ENCODE data around the gene PTPN1. TPM values are rescaled to one million over a fixed set of nuclear protein-coding genes. Genes with fewer than 3 reads are reported as not detected.

The PTPN1 gene
- total RNA-seq, 3 donors from 2014 or later, result 72.0 to 87.9 (median 72.3) TPM

- H3K4me3 Mint-ChIP-seq, result no peak overlapping the region
- H3K36me3 Mint-ChIP-seq (ENCODE audit: insufficient read depth), result peaks cover 47% of the 10 kb centered on the region
- H3K4me1 Mint-ChIP-seq (ENCODE audit: low read depth), result peaks cover 56% of the 10 kb centered on the region
- H3K27me3 Mint-ChIP-seq (ENCODE audit: low read depth), result no peaks in the 10 kb centered on the region
- ATAC-seq (no peak), DNase-seq (no peak)
- H3K9me3 Mint-ChIP-seq, result no peaks in the 10 kb centered on the region
Observed at GRCh38 chr20:50572938-50573777, 63.0 kb downstream of the PTPN1 start.

GRCh38 chr20:50574108-50574507 lies 63.9 kb downstream of the PTPN1 start:
- Mint-ChIP-seq H3K27me3 (ENCODE audit: low read depth) (no peaks in the 10 kb centered on the region), H3K4me3 (no peak overlapping the region), H3K4me1 (ENCODE audit: low read depth) (peaks cover 47% of the 10 kb centered on the region), H3K9me3 (no peaks in the 10 kb centered on the region), H3K36me3 (ENCODE audit: insufficient read depth) (peaks cover 47% of the 10 kb centered on the region)
- ATAC-seq (no peak), DNase-seq (no peak)

DNA sequence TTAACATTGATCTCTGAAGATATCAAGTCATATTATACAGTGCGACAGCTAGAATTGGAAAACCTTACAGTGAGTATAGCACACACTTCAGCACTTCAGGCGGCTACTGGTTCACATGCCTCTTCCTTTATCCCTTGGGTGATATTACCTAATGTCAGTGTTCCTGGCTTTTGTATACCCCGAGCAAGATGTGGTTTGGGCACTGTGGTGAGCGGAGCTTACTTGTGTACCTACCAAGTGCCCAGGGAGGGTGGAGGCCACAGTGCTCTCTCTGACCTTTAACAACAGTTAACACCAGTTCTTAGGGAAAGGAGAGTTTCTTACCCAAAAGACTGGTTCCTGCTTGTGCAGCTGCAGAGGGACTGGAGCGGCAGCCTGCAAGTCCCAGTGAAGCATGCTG lies 64.4 kb downstream of the PTPN1 start:
- Mint-ChIP-seq H3K36me3 (ENCODE audit: insufficient read depth) (peaks cover 46% of the 10 kb centered on the region), H3K27me3 (ENCODE audit: low read depth) (no peaks in the 10 kb centered on the region), H3K9me3 (no peaks in the 10 kb centered on the region), H3K4me3 (no peak overlapping the region), H3K4me1 (ENCODE audit: low read depth) (peaks cover 43% of the 10 kb centered on the region)
- DNase-seq (no peak), ATAC-seq (no peak)

GRCh38 chr20:50575865-50576720 lies 65.9 kb downstream of the PTPN1 start:
- ATAC-seq (peak; percentile 93 to 94), DNase-seq (peak; percentile 66)
- Mint-ChIP-seq H3K4me3 (no peak overlapping the region), H3K27me3 (ENCODE audit: low read depth) (no peaks in the 10 kb centered on the region), H3K36me3 (ENCODE audit: insufficient read depth) (peaks cover 61% of the 10 kb centered on the region), H3K4me1 (ENCODE audit: low read depth) (peaks cover 27% of the 10 kb centered on the region), H3K9me3 (no peaks in the 10 kb centered on the region)

DNA sequence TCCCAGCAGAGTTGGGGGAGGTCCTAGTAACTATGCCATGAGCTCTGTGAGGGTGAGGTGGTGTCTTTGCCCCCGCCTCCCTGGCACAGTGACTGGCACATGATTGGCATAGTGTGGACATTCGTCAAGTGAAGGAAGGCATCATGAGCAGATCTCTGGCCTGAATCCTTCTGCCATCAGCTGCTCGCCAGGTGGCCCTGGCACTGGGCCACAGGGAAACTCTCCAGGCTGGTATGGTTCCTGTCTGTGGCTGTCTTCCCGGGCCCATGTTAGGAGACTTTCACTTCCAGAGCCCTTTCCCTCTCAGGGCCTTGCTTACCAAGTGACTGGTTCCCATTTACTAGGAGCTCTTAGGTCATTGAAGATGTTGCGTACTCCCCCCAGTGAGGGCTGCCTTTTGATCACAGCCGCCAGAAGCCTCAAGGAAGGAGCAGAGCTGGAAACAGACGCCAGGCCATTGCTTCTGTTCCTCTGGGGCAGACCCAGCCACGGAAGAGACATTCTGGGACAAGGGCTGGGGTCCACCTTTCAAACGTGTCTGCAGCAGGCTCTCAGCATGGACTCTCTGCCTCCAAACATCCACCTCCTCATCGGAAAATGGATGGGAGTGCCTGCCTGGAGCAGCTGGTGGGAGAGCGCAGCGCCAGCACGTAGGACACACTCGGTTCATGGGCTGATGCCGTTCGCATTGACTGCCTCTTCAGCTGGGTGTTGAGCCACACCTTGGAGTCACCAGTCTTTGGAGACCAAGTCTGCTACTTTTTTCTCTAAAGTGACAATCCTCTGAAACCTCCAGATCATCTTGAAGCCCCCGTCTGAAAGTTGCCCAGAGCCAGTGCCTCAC lies 67.2 kb downstream of the PTPN1 start:
- peaks cover 63% of the 10 kb centered on the region for H3K36me3 Mint-ChIP-seq (ENCODE audit: insufficient read depth)
- DNase-seq (no peak), ATAC-seq (no peak)
- no peaks in the 10 kb centered on the region for H3K9me3 Mint-ChIP-seq
- H3K4me3 Mint-ChIP-seq, result no peak overlapping the region
- H3K4me1 Mint-ChIP-seq (ENCODE audit: low read depth), result peaks cover 16% of the 10 kb centered on the region
- H3K27me3 Mint-ChIP-seq (ENCODE audit: low read depth), result no peaks in the 10 kb centered on the region

DNA sequence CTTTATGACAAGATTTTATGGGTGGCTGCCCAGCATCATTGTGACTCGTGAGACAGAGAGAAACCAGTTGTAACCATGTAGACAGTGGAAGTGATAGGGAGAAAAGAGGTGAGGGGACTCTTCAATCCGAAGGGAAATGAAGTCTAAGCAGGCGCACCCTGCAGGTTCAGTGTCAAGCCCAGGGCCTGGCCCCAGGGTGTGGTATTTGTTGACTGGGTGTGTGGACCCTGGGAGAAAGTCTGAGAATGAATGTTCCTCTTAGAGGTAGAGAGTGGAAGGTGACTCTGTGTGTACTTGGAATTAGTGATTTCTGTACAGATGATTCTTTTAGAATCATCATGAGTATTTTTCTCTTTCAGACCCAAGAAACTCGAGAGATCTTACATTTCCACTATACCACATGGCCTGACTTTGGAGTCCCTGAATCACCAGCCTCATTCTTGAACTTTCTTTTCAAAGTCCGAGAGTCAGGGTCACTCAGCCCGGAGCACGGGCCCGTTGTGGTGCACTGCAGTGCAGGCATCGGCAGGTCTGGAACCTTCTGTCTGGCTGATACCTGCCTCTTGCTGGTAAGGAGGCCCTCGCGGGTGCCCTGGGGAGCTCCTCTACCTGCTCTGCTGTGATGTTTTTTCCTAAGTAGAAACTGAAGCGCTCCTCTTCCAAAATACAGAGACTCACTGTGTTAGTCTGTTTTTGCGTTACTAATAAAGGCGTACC lies 68.0 kb downstream of the PTPN1 start:
- H3K9me3 Mint-ChIP-seq, result no peaks in the 10 kb centered on the region
- H3K36me3 Mint-ChIP-seq (ENCODE audit: insufficient read depth), result peaks cover 60% of the 10 kb centered on the region
- DNase-seq (no peak), ATAC-seq (no peak)
- H3K27me3 Mint-ChIP-seq (ENCODE audit: low read depth), result no peaks in the 10 kb centered on the region
- H3K4me3 Mint-ChIP-seq, result no peak overlapping the region
- peaks cover 9% of the 10 kb centered on the region for H3K4me1 Mint-ChIP-seq (ENCODE audit: low read depth)

- Mint-ChIP-seq H3K4me3 (no peak overlapping the region), H3K36me3 (ENCODE audit: insufficient read depth) (peaks cover 62% of the 10 kb centered on the region), H3K9me3 (no peaks in the 10 kb centered on the region)
Observed at GRCh38 chr20:50578778-50579165, 68.6 kb downstream of the PTPN1 start.

DNA sequence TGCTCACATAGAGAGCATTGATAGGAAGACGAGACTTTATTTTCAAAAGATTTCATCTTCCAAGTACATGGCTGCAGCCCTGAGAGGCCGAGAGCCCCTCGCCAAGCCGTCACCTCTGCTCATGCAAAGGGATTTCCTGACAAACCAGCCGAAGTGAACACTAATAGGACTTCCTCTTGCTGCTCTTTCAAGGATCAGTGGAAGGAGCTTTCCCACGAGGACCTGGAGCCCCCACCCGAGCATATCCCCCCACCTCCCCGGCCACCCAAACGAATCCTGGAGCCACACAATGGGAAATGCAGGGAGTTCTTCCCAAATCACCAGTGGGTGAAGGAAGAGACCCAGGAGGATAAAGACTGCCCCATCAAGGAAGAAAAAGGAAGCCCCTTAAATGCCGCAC lies 69.3 kb downstream of the PTPN1 start:
- ATAC-seq, result no peak
- peaks cover 59% of the 10 kb centered on the region for H3K36me3 Mint-ChIP-seq (ENCODE audit: insufficient read depth)

More at GRCh38 chr20:50578778-50579165, 68.6 kb downstream of the PTPN1 start:
- peaks cover 6% of the 10 kb centered on the region for H3K4me1 Mint-ChIP-seq (ENCODE audit: low read depth)
- no peak for DNase-seq
- ATAC-seq, result no peak
- H3K27me3 Mint-ChIP-seq (ENCODE audit: low read depth), result no peaks in the 10 kb centered on the region

DNA sequence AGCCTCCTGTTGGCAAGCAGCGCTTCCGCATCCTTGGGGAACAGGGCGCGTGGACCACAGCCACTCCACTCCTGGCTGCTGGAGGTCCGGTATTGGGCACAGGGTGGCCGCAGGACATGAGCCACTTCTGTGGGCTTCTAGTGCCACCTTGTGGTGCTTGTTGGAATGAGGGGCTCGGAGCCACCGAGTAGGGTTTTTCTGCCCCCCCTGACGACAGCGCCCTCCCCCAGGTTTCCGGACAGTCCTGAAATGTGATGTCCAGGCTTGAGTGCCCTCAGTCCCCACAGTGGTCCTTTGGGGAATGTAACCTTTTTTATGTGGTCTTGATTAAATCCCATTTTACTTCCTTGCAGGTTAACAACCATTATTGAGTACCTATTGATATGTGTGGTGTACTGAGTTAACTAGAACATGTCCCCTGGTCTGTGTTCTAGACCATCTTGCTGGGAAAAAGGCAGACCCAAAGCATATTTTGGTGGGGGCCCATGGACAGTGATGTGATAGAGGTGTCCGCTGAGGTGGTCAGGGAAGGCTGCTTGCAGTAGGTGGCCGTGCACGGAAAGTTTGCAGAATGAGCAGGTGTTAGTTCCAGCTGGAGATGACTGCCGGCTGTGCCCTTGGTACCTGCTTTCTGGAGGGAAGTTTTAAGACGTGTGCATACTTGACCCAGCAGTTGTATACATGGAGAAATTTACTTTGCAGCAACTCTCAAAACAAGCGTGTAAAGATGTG lies 70.0 kb downstream of the PTPN1 start:
- H3K4me1 Mint-ChIP-seq (ENCODE audit: low read depth), result peaks cover 4% of the 10 kb centered on the region
- H3K27me3 Mint-ChIP-seq (ENCODE audit: low read depth), result no peaks in the 10 kb centered on the region
- H3K36me3 Mint-ChIP-seq (ENCODE audit: insufficient read depth), result peaks cover 56% of the 10 kb centered on the region
- ATAC-seq (peak; percentile 49 to 58), DNase-seq (peak; percentile 49)
- H3K4me3 Mint-ChIP-seq, result no peak overlapping the region
- H3K9me3 Mint-ChIP-seq, result no peaks in the 10 kb centered on the region

More for the DNA sequence above, 69.3 kb downstream of the PTPN1 start:
- Mint-ChIP-seq H3K4me1 (ENCODE audit: low read depth) (peaks cover 6% of the 10 kb centered on the region), H3K9me3 (no peaks in the 10 kb centered on the region), H3K27me3 (ENCODE audit: low read depth) (no peaks in the 10 kb centered on the region), H3K4me3 (no peak overlapping the region)
- DNase-seq, result no peak

DNA sequence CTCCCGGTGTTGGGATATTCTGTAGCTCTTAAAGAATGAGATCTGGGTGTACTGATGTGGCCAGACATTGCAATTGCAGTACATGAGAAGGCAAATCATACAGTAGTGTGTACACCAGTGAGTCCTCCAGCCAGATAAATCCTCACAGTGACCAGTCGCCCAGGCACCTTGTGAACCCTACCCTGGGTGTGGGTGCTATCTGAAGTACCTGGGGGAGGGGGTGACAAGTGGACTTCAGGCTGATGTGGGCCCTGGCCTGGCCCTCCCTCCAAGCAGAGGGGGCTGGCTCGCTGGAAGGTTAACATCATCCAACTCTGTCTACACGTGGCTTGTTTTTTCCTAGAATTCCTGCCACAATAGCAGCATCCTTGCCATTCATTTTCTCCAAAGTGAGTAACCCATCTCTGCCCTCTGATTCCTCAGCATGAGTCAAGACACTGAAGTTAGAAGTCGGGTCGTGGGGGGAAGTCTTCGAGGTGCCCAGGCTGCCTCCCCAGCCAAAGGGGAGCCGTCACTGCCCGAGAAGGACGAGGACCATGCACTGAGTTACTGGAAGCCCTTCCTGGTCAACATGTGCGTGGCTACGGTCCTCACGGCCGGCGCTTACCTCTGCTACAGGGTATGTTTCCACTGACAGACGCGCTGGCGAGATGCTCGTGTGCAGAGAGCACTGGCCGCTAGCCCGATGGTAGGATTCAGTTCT lies 70.8 kb downstream of the PTPN1 start:
- H3K36me3 Mint-ChIP-seq (ENCODE audit: insufficient read depth), result peaks cover 58% of the 10 kb centered on the region
- H3K9me3 Mint-ChIP-seq, result no peaks in the 10 kb centered on the region
- H3K4me1 Mint-ChIP-seq (ENCODE audit: low read depth), result peaks cover 3% of the 10 kb centered on the region
- no peaks in the 10 kb centered on the region for H3K27me3 Mint-ChIP-seq (ENCODE audit: low read depth)
- DNase-seq (no peak), ATAC-seq (no peak)
- no peak overlapping the region for H3K4me3 Mint-ChIP-seq

- DNase-seq (no peak), ATAC-seq (no peak)
- Mint-ChIP-seq H3K4me3 (no peak overlapping the region), H3K27me3 (ENCODE audit: low read depth) (no peaks in the 10 kb centered on the region), H3K4me1 (ENCODE audit: low read depth) (no peaks in the 10 kb centered on the region), H3K9me3 (no peaks in the 10 kb centered on the region), H3K36me3 (ENCODE audit: insufficient read depth) (peaks cover 58% of the 10 kb centered on the region)
Observed at GRCh38 chr20:50582092-50582491, 71.9 kb downstream of the PTPN1 start.

- no peaks in the 10 kb centered on the region for H3K4me1 Mint-ChIP-seq (ENCODE audit: low read depth)
- ATAC-seq (no peak), DNase-seq (no peak)
- no peaks in the 10 kb centered on the region for H3K9me3 Mint-ChIP-seq
- no peaks in the 10 kb centered on the region for H3K27me3 Mint-ChIP-seq (ENCODE audit: low read depth)
- H3K4me3 Mint-ChIP-seq, result no peak overlapping the region
- peaks cover 55% of the 10 kb centered on the region for H3K36me3 Mint-ChIP-seq (ENCODE audit: insufficient read depth)
Observed at GRCh38 chr20:50582591-50583234, 72.5 kb downstream of the PTPN1 start.

Data from activated T-cell treated with anti-CD3 and anti-CD28 coated beads, Interleukin-2, amount 50 U/mL, for 4 hours (primary cell).